Activated T-helper 2 cell treated with anti-CD3 and anti-CD28 coated beads, Interferon-gamma antibody, Interleukin-2, Interleukin-4, amounts not matched to agents 10 μg/mL and 5 μg/mL and 100 μg/mL, durations not matched to agents 14 hours and 24 hours and 36 hours (primary cell): Measurements from ENCODE around the gene SRD5A1. TPM values are rescaled to one million over a fixed set of nuclear protein-coding genes. Genes with fewer than 3 reads are reported as not detected.

Source experiments
- DNase-seq: peaks from one replicate; pipeline ENCODE4 v3.0.0; 2021; ENCODE audit warnings: low spot score
- H3K27ac Mint-ChIP-seq: one replicate; pipeline ENCODE4 v1.8.0; 2021; ENCODE audit warnings: mixed read lengths
- H3K27me3 Mint-ChIP-seq: one replicate; pipeline ENCODE4 v1.8.0; 2021; ENCODE audit warnings: low read depth, mixed read lengths
- H3K36me3 Mint-ChIP-seq: one replicate; pipeline ENCODE4 v1.8.0; 2021; ENCODE audit warnings: low read depth, mixed read lengths
- H3K4me1 Mint-ChIP-seq: one replicate; pipeline ENCODE4 v1.8.0; 2021; ENCODE audit warnings: low read depth, mixed read lengths
- H3K4me3 Mint-ChIP-seq: one replicate; pipeline ENCODE4 v1.8.0; 2021; ENCODE audit warnings: low read depth, mild to moderate bottlenecking, moderate library complexity, mixed read lengths
- H3K9me3 Mint-ChIP-seq: one replicate; pipeline ENCODE4 v1.8.0; 2021; ENCODE audit warnings: mixed read lengths
- intact Hi-C: fragments of 100-400 bp; cut with micrococcal nuclease; formaldehyde crosslinking; loops from one replicate; pipeline ENCODE4 v1.15.1; 2023
- total RNA-seq: library from RNA; stranded (reverse); gene quantifications from 2 replicates; pipeline ENCODE4 v1.2.3, GENCODE V29; 2022

The SRD5A1 gene
- total RNA-seq, 1 donor from 2014 or later: 16.0 TPM

GRCh38 chr5:6595405-6595804 is 37.8 kb upstream of the SRD5A1 start:
- DNase-seq: no peak
- peaks cover 5% of the 10 kb centered on the region for H3K27me3 Mint-ChIP-seq
- no peaks in the 10 kb centered on the region for H3K9me3 Mint-ChIP-seq
- no peak overlapping the region for H3K27ac Mint-ChIP-seq
- intact Hi-C loops: no loop called here
- H3K4me1 Mint-ChIP-seq: no peaks in the 10 kb centered on the region
- no peak overlapping the region for H3K4me3 Mint-ChIP-seq
- H3K36me3 Mint-ChIP-seq: peaks cover 34% of the 10 kb centered on the region

GRCh38 chr5:6596388-6596787 is 36.9 kb upstream of the SRD5A1 start:
- no peaks in the 10 kb centered on the region for H3K9me3 Mint-ChIP-seq
- no peak for DNase-seq
- H3K36me3 Mint-ChIP-seq: peaks cover 44% of the 10 kb centered on the region
- no peak overlapping the region for H3K27ac Mint-ChIP-seq
- no peaks in the 10 kb centered on the region for H3K4me1 Mint-ChIP-seq
- H3K27me3 Mint-ChIP-seq: peaks cover 2% of the 10 kb centered on the region
- intact Hi-C loops: no loop called here
- no peak overlapping the region for H3K4me3 Mint-ChIP-seq

GRCh38 chr5:6597557-6597956 is 35.7 kb upstream of the SRD5A1 start:
- Mint-ChIP-seq H3K36me3 (peaks cover 56% of the 10 kb centered on the region), H3K27me3 (no peaks in the 10 kb centered on the region), H3K27ac (no peak overlapping the region), H3K9me3 (no peaks in the 10 kb centered on the region), H3K4me1 (no peaks in the 10 kb centered on the region), H3K4me3 (no peak overlapping the region)
- no peak for DNase-seq
- intact Hi-C loops: no loop called here

- H3K27ac Mint-ChIP-seq: no peak overlapping the region
These were observed 34.8 kb upstream of the SRD5A1 start for GRCh38 chr5:6598351-6598900.

DNA sequence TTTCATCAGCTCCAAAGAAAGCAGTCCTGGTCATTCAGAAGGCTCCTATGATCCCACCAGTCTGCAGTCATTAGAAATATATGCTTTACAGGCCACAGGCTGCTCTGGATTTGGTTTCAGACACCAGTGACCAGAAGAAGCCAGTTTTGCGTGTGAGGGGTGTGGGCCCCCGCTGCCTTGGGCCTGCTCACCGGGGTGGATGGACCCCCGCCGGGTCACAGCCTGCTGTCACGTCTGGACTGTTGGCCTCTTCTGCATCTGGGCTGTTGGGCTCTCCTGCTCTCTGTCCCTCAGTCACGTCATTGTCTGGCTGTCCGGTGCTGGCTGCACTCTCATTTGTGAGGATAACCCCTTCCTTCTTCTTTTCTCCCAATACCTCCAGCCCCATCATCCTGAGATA is 33.5 kb upstream of the SRD5A1 start:
- intact Hi-C loops: no loop called here
- DNase-seq: no peak
- Mint-ChIP-seq H3K4me3 (no peak overlapping the region), H3K4me1 (no peaks in the 10 kb centered on the region), H3K27me3 (no peaks in the 10 kb centered on the region), H3K27ac (no peak overlapping the region), H3K36me3 (peaks cover 75% of the 10 kb centered on the region), H3K9me3 (no peaks in the 10 kb centered on the region)

More at GRCh38 chr5:6598351-6598900, 34.8 kb upstream of the SRD5A1 start:
- Mint-ChIP-seq H3K4me1 (no peaks in the 10 kb centered on the region), H3K36me3 (peaks cover 63% of the 10 kb centered on the region), H3K27me3 (no peaks in the 10 kb centered on the region), H3K9me3 (no peaks in the 10 kb centered on the region), H3K4me3 (no peak overlapping the region)
- intact Hi-C loops: no loop called here
- no peak for DNase-seq

DNA sequence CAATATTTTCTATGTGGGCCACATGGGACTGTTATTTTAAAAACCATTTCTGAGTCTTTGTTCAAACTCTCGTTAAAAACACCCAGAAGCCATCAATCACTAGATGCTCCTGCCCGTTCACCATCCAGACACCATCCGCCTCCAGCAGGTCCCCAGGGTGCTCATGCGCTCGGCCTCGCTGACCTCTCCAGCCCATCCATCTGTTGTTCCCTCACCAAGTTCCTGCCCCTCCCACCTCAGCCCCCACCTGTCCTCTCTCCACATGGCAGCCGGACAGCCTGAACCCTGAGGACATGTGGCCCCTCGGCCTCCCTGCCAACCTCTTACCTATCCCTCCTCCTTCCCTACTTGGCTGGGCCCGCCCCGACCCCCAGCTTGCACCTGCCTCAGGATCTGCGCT is 32.0 kb upstream of the SRD5A1 start:
- H3K36me3 Mint-ChIP-seq: peaks cover 89% of the 10 kb centered on the region
- no peaks in the 10 kb centered on the region for H3K9me3 Mint-ChIP-seq
- intact Hi-C loops: no loop called here
- H3K4me3 Mint-ChIP-seq: no peak overlapping the region
- H3K27ac Mint-ChIP-seq: no peak overlapping the region
- no peaks in the 10 kb centered on the region for H3K4me1 Mint-ChIP-seq
- DNase-seq: no peak
- no peaks in the 10 kb centered on the region for H3K27me3 Mint-ChIP-seq

- Mint-ChIP-seq H3K27me3 (no peaks in the 10 kb centered on the region), H3K4me1 (no peaks in the 10 kb centered on the region), H3K27ac (no peak overlapping the region), H3K36me3 (peaks cover 89% of the 10 kb centered on the region), H3K9me3 (no peaks in the 10 kb centered on the region), H3K4me3 (no peak overlapping the region)
- no peak for DNase-seq
- intact Hi-C loops: no loop called here
These were observed 31.4 kb upstream of the SRD5A1 start for GRCh38 chr5:6601816-6602215.

DNA sequence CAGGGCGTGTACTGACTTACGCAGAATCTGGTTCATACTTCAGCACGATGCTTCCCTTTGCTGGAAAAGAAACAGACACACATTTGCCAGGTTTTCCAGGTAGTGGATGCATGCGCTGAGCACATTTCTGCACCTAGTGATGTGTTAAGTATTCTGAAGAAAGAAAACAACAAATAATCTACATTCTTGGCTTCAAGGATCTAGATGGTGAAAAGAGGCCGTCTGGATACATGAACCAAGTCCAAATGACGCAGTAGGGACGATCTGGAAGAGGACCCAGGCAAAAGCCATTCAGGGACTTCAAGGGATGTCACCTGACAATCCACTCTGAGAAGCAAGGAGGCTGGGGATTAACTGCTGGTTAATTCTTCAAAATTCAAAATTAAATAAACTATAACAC is 30.8 kb upstream of the SRD5A1 start:
- peaks cover 2% of the 10 kb centered on the region for H3K4me1 Mint-ChIP-seq
- no peaks in the 10 kb centered on the region for H3K27me3 Mint-ChIP-seq
- intact Hi-C loops: no loop called here
- DNase-seq: no peak
- H3K36me3 Mint-ChIP-seq: peaks cover 89% of the 10 kb centered on the region
- H3K4me3 Mint-ChIP-seq: no peak overlapping the region
- H3K9me3 Mint-ChIP-seq: no peaks in the 10 kb centered on the region
- H3K27ac Mint-ChIP-seq: no peak overlapping the region

DNA sequence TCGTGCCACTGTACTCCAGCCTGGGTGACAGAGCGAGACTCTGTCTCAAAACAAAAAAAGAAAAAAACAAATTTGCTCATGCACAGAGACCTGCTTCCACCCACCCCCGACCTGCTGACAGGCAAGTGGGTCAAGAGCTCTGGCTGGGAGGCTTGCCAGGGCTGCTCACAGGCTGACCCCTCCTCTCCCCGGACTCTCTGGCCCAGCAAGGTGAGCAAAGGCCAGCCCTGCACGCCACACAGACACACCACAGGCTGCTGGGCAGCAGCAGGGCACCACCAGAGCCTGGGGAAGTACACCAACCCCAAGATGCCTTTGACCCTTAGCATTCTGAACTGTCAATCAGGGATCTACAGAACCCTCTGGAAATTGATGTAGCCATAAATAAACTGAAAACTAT is 29.6 kb upstream of the SRD5A1 start:
- H3K27me3 Mint-ChIP-seq: no peaks in the 10 kb centered on the region
- no peak for DNase-seq
- no peaks in the 10 kb centered on the region for H3K9me3 Mint-ChIP-seq
- H3K4me1 Mint-ChIP-seq: peaks cover 3% of the 10 kb centered on the region
- no peak overlapping the region for H3K4me3 Mint-ChIP-seq
- H3K36me3 Mint-ChIP-seq: peaks cover 92% of the 10 kb centered on the region
- no peak overlapping the region for H3K27ac Mint-ChIP-seq
- intact Hi-C loops: no loop called here

DNA sequence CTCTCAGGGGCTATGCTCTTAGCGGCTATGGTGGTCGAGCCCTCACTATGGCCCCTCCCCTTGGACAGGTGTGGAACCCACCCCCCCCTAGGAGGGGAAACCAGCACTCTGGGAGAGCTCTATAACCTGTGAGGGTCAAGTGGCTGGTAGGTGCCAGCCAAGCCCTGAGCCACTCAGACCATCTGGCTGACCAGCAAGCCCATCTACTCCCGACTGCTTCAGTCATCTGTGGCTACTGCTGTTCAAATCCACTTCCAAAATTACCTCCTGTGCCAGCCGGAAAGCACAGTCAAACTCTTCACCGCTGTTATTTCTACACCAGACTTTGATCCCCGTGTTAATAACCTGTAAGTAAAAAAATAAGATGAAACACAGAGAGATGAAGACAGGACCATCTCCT is 28.9 kb upstream of the SRD5A1 start:
- intact Hi-C loops: no loop called here
- H3K4me3 Mint-ChIP-seq: no peak overlapping the region
- H3K36me3 Mint-ChIP-seq: peaks cover 92% of the 10 kb centered on the region
- no peaks in the 10 kb centered on the region for H3K9me3 Mint-ChIP-seq
- no peak overlapping the region for H3K27ac Mint-ChIP-seq
- peaks cover 3% of the 10 kb centered on the region for H3K4me1 Mint-ChIP-seq
- no peak for DNase-seq
- no peaks in the 10 kb centered on the region for H3K27me3 Mint-ChIP-seq

DNA sequence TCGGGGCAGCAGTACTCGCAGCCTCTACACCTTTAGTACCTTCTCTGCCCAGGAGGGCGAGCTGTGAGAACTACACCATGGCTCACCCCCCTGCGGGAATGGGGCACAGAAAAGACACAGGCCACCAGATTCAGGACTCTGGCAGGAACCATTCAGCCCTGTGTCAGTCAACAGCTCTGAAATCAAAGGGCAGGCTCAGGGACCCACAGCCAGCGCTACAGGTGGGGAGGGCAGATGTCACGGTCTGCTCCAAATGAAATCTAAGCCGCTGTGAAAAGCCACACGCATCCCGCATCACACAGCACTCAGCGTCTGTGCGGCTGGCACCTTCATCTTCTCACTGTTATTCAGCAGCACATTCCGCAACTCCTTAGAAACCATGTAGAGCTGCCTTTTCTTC is 28.3 kb upstream of the SRD5A1 start:
- Mint-ChIP-seq H3K9me3 (no peaks in the 10 kb centered on the region), H3K27me3 (no peaks in the 10 kb centered on the region), H3K36me3 (peaks cover 96% of the 10 kb centered on the region), H3K4me3 (no peak overlapping the region), H3K27ac (no peak overlapping the region), H3K4me1 (peaks cover 3% of the 10 kb centered on the region)
- intact Hi-C loops: no loop called here
- DNase-seq: no peak

GRCh38 chr5:6606884-6607558 is 26.2 kb upstream of the SRD5A1 start:
- Mint-ChIP-seq H3K36me3 (peaks cover 91% of the 10 kb centered on the region), H3K9me3 (no peaks in the 10 kb centered on the region), H3K27me3 (no peaks in the 10 kb centered on the region), H3K4me3 (no peak overlapping the region), H3K27ac (no peak overlapping the region), H3K4me1 (peaks cover 3% of the 10 kb centered on the region)
- intact Hi-C loops: no loop called here
- no peak for DNase-seq

DNA sequence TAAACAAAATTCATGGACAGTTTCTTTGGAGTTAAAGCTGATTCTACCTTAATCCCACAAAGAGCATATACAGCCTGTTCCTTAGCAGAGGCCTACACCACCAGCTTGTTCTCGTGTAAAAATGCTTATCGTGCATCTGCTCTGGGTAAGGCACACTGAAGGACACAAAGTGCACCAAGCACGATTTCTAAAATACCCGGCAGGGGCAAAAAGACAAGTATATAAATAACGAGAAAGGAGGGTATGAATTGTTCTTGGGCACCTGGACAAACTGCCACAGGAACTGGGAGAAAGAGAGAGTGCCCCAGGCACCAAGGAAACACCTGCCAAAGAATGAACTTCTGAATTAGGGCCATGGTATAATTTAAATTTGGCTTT is 25.7 kb upstream of the SRD5A1 start:
- no peak overlapping the region for H3K4me3 Mint-ChIP-seq
- intact Hi-C loops: no loop called here
- H3K36me3 Mint-ChIP-seq: peaks cover 90% of the 10 kb centered on the region
- H3K27me3 Mint-ChIP-seq: no peaks in the 10 kb centered on the region
- DNase-seq: no peak
- no peak overlapping the region for H3K27ac Mint-ChIP-seq
- H3K4me1 Mint-ChIP-seq: peaks cover 3% of the 10 kb centered on the region
- no peaks in the 10 kb centered on the region for H3K9me3 Mint-ChIP-seq

GRCh38 chr5:6608016-6608415 is 25.2 kb upstream of the SRD5A1 start:
- no peak overlapping the region for H3K27ac Mint-ChIP-seq
- H3K9me3 Mint-ChIP-seq: no peaks in the 10 kb centered on the region
- H3K27me3 Mint-ChIP-seq: no peaks in the 10 kb centered on the region
- DNase-seq: no peak
- H3K4me1 Mint-ChIP-seq: peaks cover 3% of the 10 kb centered on the region
- no peak overlapping the region for H3K4me3 Mint-ChIP-seq
- intact Hi-C loops: no loop called here
- H3K36me3 Mint-ChIP-seq: peaks cover 90% of the 10 kb centered on the region
